ENCODE data around the gene CCDC40.

DNA sequence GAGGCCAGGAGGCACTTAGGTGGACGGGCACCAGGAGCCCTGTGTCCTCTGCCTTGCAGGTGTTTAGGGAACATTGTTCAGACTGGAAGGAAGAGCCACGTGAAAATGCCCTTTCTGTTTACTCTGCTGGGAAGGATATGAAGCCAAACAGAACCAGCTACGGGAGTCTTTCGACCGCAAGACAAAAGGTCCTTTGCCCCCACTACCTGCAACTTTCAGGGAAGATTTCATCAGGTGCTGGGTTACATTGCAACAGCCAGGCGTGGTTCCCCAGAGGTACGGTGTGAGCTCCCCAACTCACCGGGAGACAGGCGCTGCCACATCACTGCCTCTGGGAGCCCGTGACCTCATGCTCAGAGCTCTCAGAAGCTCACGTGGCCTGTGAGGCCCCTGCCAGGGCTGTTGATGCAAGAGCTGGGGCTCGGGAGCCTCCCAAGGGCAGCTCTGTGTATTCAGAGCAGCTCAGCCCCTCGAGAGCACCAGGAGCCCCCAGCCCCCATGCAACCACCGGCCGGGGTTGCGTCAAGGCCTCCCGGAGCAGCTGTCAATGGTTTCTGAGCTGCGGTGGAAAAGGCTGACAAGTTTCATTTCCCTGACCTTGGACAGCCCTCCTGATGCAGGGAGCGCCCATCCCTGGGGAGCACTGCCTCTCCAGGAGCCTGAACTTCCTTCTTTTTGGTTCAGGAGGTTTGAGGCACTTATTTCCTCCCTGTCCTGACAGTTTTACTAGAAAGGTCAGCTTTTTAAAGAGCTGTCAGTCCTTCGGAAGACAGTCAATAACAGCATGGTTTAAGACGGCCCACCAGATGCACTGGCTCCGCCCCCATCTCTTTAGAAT, 42.8 kb upstream of the CCDC40 start:
- TF ChIP-seq, protein P1, sequence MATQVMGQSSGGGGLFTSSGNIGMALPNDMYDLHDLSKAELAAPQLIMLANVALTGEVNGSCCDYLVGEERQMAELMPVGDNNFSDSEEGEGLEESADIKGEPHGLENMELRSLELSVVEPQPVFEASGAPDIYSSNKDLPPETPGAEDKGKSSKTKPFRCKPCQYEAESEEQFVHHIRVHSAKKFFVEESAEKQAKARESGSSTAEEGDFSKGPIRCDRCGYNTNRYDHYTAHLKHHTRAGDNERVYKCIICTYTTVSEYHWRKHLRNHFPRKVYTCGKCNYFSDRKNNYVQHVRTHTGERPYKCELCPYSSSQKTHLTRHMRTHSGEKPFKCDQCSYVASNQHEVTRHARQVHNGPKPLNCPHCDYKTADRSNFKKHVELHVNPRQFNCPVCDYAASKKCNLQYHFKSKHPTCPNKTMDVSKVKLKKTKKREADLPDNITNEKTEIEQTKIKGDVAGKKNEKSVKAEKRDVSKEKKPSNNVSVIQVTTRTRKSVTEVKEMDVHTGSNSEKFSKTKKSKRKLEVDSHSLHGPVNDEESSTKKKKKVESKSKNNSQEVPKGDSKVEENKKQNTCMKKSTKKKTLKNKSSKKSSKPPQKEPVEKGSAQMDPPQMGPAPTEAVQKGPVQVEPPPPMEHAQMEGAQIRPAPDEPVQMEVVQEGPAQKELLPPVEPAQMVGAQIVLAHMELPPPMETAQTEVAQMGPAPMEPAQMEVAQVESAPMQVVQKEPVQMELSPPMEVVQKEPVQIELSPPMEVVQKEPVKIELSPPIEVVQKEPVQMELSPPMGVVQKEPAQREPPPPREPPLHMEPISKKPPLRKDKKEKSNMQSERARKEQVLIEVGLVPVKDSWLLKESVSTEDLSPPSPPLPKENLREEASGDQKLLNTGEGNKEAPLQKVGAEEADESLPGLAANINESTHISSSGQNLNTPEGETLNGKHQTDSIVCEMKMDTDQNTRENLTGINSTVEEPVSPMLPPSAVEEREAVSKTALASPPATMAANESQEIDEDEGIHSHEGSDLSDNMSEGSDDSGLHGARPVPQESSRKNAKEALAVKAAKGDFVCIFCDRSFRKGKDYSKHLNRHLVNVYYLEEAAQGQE (IDR thresholded peaks at IDR 0.05; ENCODE audit: low read depth) = no peak
- no peak for TF ChIP-seq EP300 (IDR thresholded peaks at IDR 0.05; ENCODE audit: borderline replicate concordance)
- no peak for TF ChIP-seq TCF12 (IDR thresholded peaks at IDR 0.05; ENCODE audit: low read depth)
- no peak for TF ChIP-seq YY1 (IDR thresholded peaks at IDR 0.05; ENCODE audit: low read depth)
- TF ChIP-seq ZBTB7A (IDR thresholded peaks at IDR 0.05; ENCODE audit: low read depth) = no peak
- TF ChIP-seq TAF1 (IDR thresholded peaks at IDR 0.05; ENCODE audit: low read depth) = no peak

All from Ishikawa (cell line).